Astrocyte (in vitro differentiated cells and primary cell): ENCODE measurements around the gene BCL2L1. TPM values are rescaled to one million over a fixed set of nuclear protein-coding genes. Genes with fewer than 3 reads are reported as not detected.

Experiments
- DNase-seq: peaks from one replicate; pipeline ENCODE4 v3.0.0-alpha.2; 2010; ENCODE audit warnings: low read depth
- FAIRE-seq: peaks from 2 replicates; lab custom pipeline; 2011; peaks lifted over from hg19 to GRCh38; lab: Jason Lieb, UNC
- H2AFZ ChIP-seq: 2 replicates; pipeline ENCODE4 v1.6.0; 2012; ENCODE audit warnings: low read depth, low read length, inconsistent platforms
- H3K27ac ChIP-seq: 2 replicates; pipeline ENCODE4 v1.5.1; 2011; ENCODE audit warnings: low read depth, low read length, inconsistent platforms
- H3K27me3 ChIP-seq: 2 replicates; pipeline ENCODE4 v1.6.0; 2011; ENCODE audit warnings: low read length, inconsistent platforms; ENCODE audit not compliant: insufficient read depth
- H3K36me3 ChIP-seq: 2 replicates; pipeline ENCODE4 v1.5.1; 2011; ENCODE audit warnings: low read length, inconsistent platforms; ENCODE audit not compliant: insufficient read depth
- H3K4me1 ChIP-seq: 2 replicates; pipeline ENCODE4 v1.5.1; 2011; ENCODE audit warnings: low read length, inconsistent platforms; ENCODE audit not compliant: insufficient read depth
- H3K4me2 ChIP-seq: 2 replicates; pipeline ENCODE4 v1.6.0; 2012; ENCODE audit warnings: low read length, inconsistent platforms
- H3K4me3 ChIP-seq: 2 replicates; pipeline ENCODE4 v1.5.1; 2011; ENCODE audit warnings: low read depth, mild to moderate bottlenecking, low read length, inconsistent platforms; ENCODE audit not compliant: insufficient read depth
- H3K79me2 ChIP-seq: 2 replicates; pipeline ENCODE4 v1.6.0; 2012; ENCODE audit warnings: mild to moderate bottlenecking, low read length, inconsistent platforms; ENCODE audit not compliant: insufficient read depth
- H3K9ac ChIP-seq: 2 replicates; pipeline ENCODE4 v1.6.0; 2012; ENCODE audit warnings: mild to moderate bottlenecking, low read length, inconsistent platforms
- H3K9me3 ChIP-seq: 2 replicates; pipeline ENCODE4 v1.5.1; 2012; ENCODE audit warnings: low read depth, mild to moderate bottlenecking, low read length, inconsistent platforms; ENCODE audit not compliant: insufficient read depth
- H4K20me1 ChIP-seq: 2 replicates; pipeline ENCODE4 v1.6.0; 2012; ENCODE audit warnings: low read length, inconsistent platforms; ENCODE audit not compliant: insufficient read depth
- H3K27ac Mint-ChIP-seq: one replicate; pipeline ENCODE4 v1.8.0; 2021; ENCODE audit warnings: mild to moderate bottlenecking, mixed read lengths; ENCODE audit not compliant: unreplicated experiment
- H3K27me3 Mint-ChIP-seq: one replicate; pipeline ENCODE4 v1.8.0; 2021; ENCODE audit warnings: low read depth, mixed read lengths; ENCODE audit not compliant: unreplicated experiment
- H3K36me3 Mint-ChIP-seq: one replicate; pipeline ENCODE4 v1.8.0; 2021; ENCODE audit warnings: low read depth, mixed read lengths; ENCODE audit not compliant: unreplicated experiment
- H3K4me1 Mint-ChIP-seq: one replicate; pipeline ENCODE4 v1.8.0; 2021; ENCODE audit warnings: low read depth, mixed read lengths; ENCODE audit not compliant: unreplicated experiment
- H3K4me3 Mint-ChIP-seq: one replicate; pipeline ENCODE4 v1.8.0; 2021; ENCODE audit warnings: mild to moderate bottlenecking, moderate library complexity, mixed read lengths; ENCODE audit not compliant: unreplicated experiment
- H3K9me3 Mint-ChIP-seq: one replicate; pipeline ENCODE4 v1.8.0; 2021; ENCODE audit warnings: mild to moderate bottlenecking, mixed read lengths; ENCODE audit not compliant: unreplicated experiment
- CTCF ChIP-seq: IDR thresholded peaks from 2 replicates; pipeline ENCODE4 v1.5.1; 2011; ENCODE audit warnings: low read depth, mild to moderate bottlenecking, inconsistent platforms, low read length, moderate library complexity; ENCODE audit not compliant: insufficient read depth
- EZH2 ChIP-seq: IDR thresholded peaks from 2 replicates; pipeline ENCODE4 v1.6.1; 2012; ENCODE audit warnings: mild to moderate bottlenecking, low read length, inconsistent platforms; ENCODE audit not compliant: insufficient read depth
- total RNA-seq: library from RNA; stranded (reverse); gene quantifications from 2 replicates; pipeline ENCODE4 v1.2.1, GENCODE V29; 2021

BCL2L1 gene
- total RNA-seq, 1 donor from 2014 or later = 149 TPM

- DNase-seq = no peak
- Histone ChIP-seq H3K9me3 (no peaks in the 10 kb centered on the region), H3K4me3 (no peak overlapping the region), H3K9ac (no peak overlapping the region), H3K27me3 (no peaks in the 10 kb centered on the region), H3K27ac (peak overlapping the region; percentile 27), H2AFZ (no peak overlapping the region), H4K20me1 (no peaks in the 10 kb centered on the region), H3K79me2 (peaks cover 87% of the 10 kb centered on the region), H3K4me2 (peak overlapping the region; percentile 91), H3K4me1 (peaks cover 36% of the 10 kb centered on the region), H3K36me3 (peaks cover 47% of the 10 kb centered on the region)
- H3K27ac Mint-ChIP-seq = no peak overlapping the region
- H3K36me3 Mint-ChIP-seq = peaks cover 37% of the 10 kb centered on the region
- FAIRE-seq = no peak
- no peaks in the 10 kb centered on the region for H3K27me3 Mint-ChIP-seq
- peaks cover 49% of the 10 kb centered on the region for H3K4me1 Mint-ChIP-seq
- no peaks in the 10 kb centered on the region for H3K9me3 Mint-ChIP-seq
- TF ChIP-seq CTCF (no peak), EZH2 (no peak)
- no peak overlapping the region for H3K4me3 Mint-ChIP-seq
Observed at GRCh38 chr20:31710423-31711108, 12.1 kb downstream of the BCL2L1 start.

GRCh38 chr20:31709939-31710338, 12.7 kb downstream of the BCL2L1 start:
- no peak for DNase-seq
- H3K27ac ChIP-seq = no peak overlapping the region
- no peak for FAIRE-seq
- no peak overlapping the region for H3K4me3 ChIP-seq
- TF ChIP-seq EZH2 = no peak
- no peak for TF ChIP-seq CTCF
- H3K4me2 ChIP-seq = no peak overlapping the region
- no peaks in the 10 kb centered on the region for H3K27me3 ChIP-seq
- no peaks in the 10 kb centered on the region for H3K9me3 ChIP-seq
- H3K9ac ChIP-seq = no peak overlapping the region
- H3K4me1 Mint-ChIP-seq = peaks cover 53% of the 10 kb centered on the region
- H3K9me3 Mint-ChIP-seq = no peaks in the 10 kb centered on the region
- H3K27ac Mint-ChIP-seq = no peak overlapping the region
- no peaks in the 10 kb centered on the region for H3K27me3 Mint-ChIP-seq
- peaks cover 47% of the 10 kb centered on the region for H3K36me3 ChIP-seq
- H3K79me2 ChIP-seq = peaks cover 88% of the 10 kb centered on the region
- H3K4me1 ChIP-seq = peaks cover 37% of the 10 kb centered on the region
- no peaks in the 10 kb centered on the region for H4K20me1 ChIP-seq
- H3K36me3 Mint-ChIP-seq = peaks cover 40% of the 10 kb centered on the region
- no peak overlapping the region for H2AFZ ChIP-seq
- H3K4me3 Mint-ChIP-seq = no peak overlapping the region
